Thyroid gland (tissue), 4 donors: ENCODE results near the gene ADAM8. TPM values are rescaled to one million over a fixed set of nuclear protein-coding genes. Genes with fewer than 3 reads are reported as not detected.
"Not testable (repeated sequence)": the region's sequence is repeated elsewhere in the genome, so short reads cannot be mapped to it uniquely, and the experiment has no call there.

Source experiments
- DNase-seq, 2 donors: peaks; one replicate each; pipeline ENCODE4 v3.0.0-alpha.2; 2019
- H3K27ac ChIP-seq, 3 donors: fragments of 200-600 bp; sonication (generic); 1 replicate in 2 of 3; 2 replicates in 1 of 3; pipeline ENCODE4 v1.5.1; 2016 to 2019; ENCODE audit warnings: mild to moderate bottlenecking in 1 of 3, moderate library complexity in 1 of 3
- H3K27me3 ChIP-seq: fragments of 200-600 bp; sonication (generic); one replicate; pipeline ENCODE4 v1.5.1; 2019
- H3K36me3 ChIP-seq, 2 donors: fragments of 200-600 bp; sonication (generic); one replicate each; pipeline ENCODE4 v1.5.1; 2016 to 2019
- H3K4me1 ChIP-seq, 2 donors: fragments of 200-600 bp; sonication (generic); one replicate each; pipeline ENCODE4 v1.5.1; 2017 to 2019
- H3K4me3 ChIP-seq, 3 donors: fragments of 200-600 bp; sonication (generic); replicated peaks in 1 of 3; 1 replicate in 2 of 3; 2 replicates in 1 of 3; pipeline ENCODE4 v1.5.1; 2016; ENCODE audit warnings: mild to moderate bottlenecking in 1 of 3
- H3K9me3 ChIP-seq: fragments of 200-600 bp; sonication (generic); one replicate; pipeline ENCODE4 v1.5.1; 2017
- POLR2A ChIP-seq, 2 donors: fragments of 450-650 bp; IDR thresholded peaks; one replicate each; pipeline ENCODE4 v1.6.1; 2017; ENCODE audit warnings: antibody characterized with exemption in 2 of 2, mild to moderate bottlenecking in 2 of 2, moderate library complexity in 1 of 2
- WGBS, 2 donors: methylation state at CpG; one replicate each; pipeline ENCODE4 v1.1.5; 2017; 5-methylcytosine and 5-hydroxymethylcytosine counted together
- intact Hi-C: fragments of 100-400 bp; cut with DNase I; formaldehyde crosslinking; loops from one replicate; pipeline ENCODE4 v1.15.1; 2023
- total RNA-seq, 4 donors: library from RNA; depleted of rRNA; stranded (reverse); fragments of >200 nt; gene quantifications; one replicate each; pipeline ENCODE4 v1.2.3, GENCODE V29; 2016
- TF ChIP-seq, protein P1 (sequence below), 6 experiments: fragments of 200-600 bp in 3 of 6; fragments of 450-650 bp in 3 of 6; sonication (generic) in 3 of 6; IDR thresholded peaks; one replicate each; pipeline ENCODE4 v1.5.1; 2016 to 2019; ENCODE audit warnings: antibody characterized with exemption in 6 of 6, mild to moderate bottlenecking in 2 of 6, inconsistent platforms in 1 of 6, moderate library complexity in 1 of 6

ADAM8 gene
- total RNA-seq, 4 donors from 2014 or later: 1.6 to 9.8 (median 2.6) TPM

DNA sequence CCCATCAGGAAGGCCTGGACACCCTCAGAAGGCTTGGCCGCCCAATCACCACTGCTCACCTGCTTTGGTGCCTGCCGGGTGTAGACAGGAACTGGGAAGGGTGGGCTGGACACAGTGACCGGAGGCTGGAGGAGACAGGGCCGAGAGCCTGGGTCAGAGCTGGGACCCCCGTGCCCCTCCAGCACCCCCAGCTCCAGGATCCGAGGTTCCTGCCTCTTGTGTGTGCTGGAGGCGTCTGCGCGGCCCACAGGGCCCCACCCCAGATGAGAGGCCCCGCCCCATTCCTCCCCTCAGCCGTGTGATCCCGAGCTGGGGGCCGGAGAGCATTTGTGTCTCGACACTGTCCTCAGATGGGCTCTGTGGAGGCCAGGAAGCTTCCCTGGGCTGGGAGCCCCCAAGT is 9.4 kb downstream of the ADAM8 start:
- Histone ChIP-seq H3K4me1 (peaks cover 0 to 4% of the 10 kb centered on the region in 2 donors), H3K27me3 (no peaks in the 10 kb centered on the region), H3K36me3 (no peaks in the 10 kb centered on the region), H3K4me3 (no peak overlapping the region), H3K9me3 (no peaks in the 10 kb centered on the region), H3K27ac (no peak overlapping the region)
- TF ChIP-seq POLR2A (IDR thresholded peaks at IDR 0.05): no peak
- TF ChIP-seq, protein P1, sequence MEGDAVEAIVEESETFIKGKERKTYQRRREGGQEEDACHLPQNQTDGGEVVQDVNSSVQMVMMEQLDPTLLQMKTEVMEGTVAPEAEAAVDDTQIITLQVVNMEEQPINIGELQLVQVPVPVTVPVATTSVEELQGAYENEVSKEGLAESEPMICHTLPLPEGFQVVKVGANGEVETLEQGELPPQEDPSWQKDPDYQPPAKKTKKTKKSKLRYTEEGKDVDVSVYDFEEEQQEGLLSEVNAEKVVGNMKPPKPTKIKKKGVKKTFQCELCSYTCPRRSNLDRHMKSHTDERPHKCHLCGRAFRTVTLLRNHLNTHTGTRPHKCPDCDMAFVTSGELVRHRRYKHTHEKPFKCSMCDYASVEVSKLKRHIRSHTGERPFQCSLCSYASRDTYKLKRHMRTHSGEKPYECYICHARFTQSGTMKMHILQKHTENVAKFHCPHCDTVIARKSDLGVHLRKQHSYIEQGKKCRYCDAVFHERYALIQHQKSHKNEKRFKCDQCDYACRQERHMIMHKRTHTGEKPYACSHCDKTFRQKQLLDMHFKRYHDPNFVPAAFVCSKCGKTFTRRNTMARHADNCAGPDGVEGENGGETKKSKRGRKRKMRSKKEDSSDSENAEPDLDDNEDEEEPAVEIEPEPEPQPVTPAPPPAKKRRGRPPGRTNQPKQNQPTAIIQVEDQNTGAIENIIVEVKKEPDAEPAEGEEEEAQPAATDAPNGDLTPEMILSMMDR (IDR thresholded peaks at IDR 0.05): no peak
- intact Hi-C loops: no loop called here
- no peak for DNase-seq
- 81 to 90% methylated on average over 2 to 12 of the region's 14 CpGs for WGBS, 2 donors

DNA sequence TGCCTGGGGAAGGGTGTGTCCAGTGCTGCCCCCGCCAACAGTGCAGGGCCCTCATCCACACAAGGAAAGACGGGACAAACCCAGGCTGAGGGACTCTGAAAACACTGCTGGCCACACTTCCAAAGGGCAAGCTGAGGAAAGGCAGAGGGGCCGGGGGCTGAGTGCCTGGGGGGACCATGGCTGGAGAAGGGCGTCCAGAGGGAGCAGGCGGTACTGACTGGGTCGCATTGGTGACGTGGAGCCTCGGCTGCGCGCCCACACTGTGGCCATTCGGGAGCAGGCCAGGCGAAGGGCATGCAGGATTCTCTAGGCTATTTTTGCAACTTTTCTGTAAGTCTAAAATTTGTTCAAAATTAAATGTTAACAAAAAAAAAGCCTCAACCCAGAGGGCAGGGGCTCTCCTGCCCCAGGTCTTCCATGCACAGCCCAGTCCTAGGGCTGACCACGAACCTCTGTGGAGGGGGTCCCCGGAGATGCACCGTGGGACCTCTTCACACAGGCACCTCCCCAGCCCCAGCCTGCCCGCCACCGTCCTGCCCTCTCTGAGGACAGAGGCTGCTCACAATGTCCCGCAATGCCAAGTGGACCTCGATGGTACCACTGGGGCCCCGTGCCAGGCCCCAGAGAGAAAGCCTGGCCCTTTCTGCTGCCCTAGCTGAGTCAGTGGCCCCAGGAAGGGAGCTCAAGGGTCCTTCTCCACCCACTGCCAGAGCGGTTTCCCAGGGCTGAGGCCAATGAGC is 10.4 kb downstream of the ADAM8 start:
- TF ChIP-seq, protein P1 (IDR thresholded peaks at IDR 0.05): no peak
- no peak for TF ChIP-seq POLR2A (IDR thresholded peaks at IDR 0.05)
- intact Hi-C loops: no loop called here

DNA sequence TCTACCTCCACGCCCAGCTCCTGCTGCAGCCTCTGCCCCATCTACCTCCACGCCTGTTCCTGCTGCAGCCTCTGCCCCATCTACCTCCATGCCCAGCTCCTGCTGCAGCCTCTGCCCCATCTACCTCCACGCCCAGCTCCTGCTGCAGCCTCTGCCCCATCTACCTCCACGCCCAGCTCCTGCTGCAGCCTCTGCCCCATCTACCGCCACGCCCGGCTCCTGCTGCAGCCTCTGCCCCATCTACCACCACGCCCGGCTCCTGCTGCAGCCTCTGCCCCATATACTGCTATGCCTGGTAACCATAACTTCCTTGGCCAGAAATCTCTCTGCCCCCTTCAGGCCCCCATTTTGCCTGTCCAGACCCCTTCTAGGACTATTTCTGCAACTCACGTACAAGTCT is 11.6 kb downstream of the ADAM8 start:
- intact Hi-C loops, H3K27me3 ChIP-seq, H3K4me3 ChIP-seq, DNase-seq, H3K36me3 ChIP-seq, H3K27ac ChIP-seq, H3K9me3 ChIP-seq: not testable (repeated sequence)
- peaks cover 4 to 14% of the 10 kb centered on the region in 2 donors for H3K4me1 ChIP-seq
- WGBS, 2 donors: 84% methylated on average over 9 to 10 of the region's 10 CpGs

More for the DNA sequence above, 10.4 kb downstream of the ADAM8 start:
- Histone ChIP-seq H3K4me3 (no peak overlapping the region), H3K9me3 (no peaks in the 10 kb centered on the region), H3K36me3 (no peaks in the 10 kb centered on the region), H3K4me1 (peaks cover 1 to 8% of the 10 kb centered on the region in 2 donors), H3K27ac (no peak overlapping the region), H3K27me3 (no peaks in the 10 kb centered on the region)
- 73 to 93% methylated on average over 18 to 21 of the region's 21 CpGs for WGBS, 2 donors
- DNase-seq: no peak

DNA sequence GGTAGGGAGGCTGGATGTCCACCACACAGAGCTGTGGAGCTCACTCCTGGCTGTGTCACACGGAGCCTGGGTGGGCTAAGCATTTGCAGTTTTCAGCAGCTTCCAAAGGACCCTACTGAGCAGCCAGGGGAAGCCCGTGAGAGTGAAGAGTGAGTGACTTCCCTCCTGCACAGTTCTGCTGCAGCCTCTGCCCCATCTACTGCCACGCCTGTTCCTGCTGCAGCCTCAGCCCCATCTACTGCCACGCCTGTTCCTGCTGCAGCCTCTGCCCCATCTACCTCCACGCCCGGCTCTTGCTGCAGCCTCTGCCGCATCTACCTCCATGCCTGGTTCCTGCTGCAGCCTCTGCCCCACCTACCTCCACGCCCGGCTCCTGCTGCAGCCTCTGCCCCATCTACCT is 12.2 kb downstream of the ADAM8 start:
- WGBS, 2 donors: 74 to 79% methylated on average over 9 of the region's 9 CpGs
- no peaks in the 10 kb centered on the region for H3K36me3 ChIP-seq
- DNase-seq: no peak
- H3K27ac ChIP-seq: no peak overlapping the region
- no peaks in the 10 kb centered on the region for H3K9me3 ChIP-seq
- intact Hi-C loops: loop anchor here (5.0 kb wide), 1 partner anchor 48 kb away; no protein-coding TSS in a partner anchor
- peaks cover 4 to 20% of the 10 kb centered on the region in 2 donors for H3K4me1 ChIP-seq
- TF ChIP-seq, protein P1 (IDR thresholded peaks at IDR 0.05): no peak
- no peak for TF ChIP-seq POLR2A (IDR thresholded peaks at IDR 0.05)
- no peak overlapping the region for H3K4me3 ChIP-seq
- H3K27me3 ChIP-seq: no peaks in the 10 kb centered on the region

DNA sequence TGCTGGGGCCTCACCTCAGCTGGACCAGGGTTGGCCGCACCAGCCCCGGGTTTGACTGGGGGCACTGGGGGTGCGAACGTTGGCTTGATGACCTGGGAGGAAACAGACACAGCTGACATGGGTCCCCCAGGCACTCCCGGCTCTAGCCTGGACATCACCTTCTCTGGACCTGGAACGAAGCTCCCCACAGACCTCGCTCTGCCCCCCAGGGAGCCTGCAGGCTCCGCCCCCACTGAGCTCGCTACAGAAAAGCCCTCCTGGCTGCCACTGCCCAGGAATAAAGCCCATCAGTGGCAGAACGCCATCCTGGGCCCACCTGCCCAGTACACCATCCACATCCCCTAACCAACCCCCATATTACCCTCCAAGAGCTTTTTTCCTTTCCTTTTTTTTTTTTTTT is 13.0 kb downstream of the ADAM8 start:
- Histone ChIP-seq H3K36me3 (no peaks in the 10 kb centered on the region), H3K27me3 (no peaks in the 10 kb centered on the region), H3K4me3 (no peak overlapping the region), H3K4me1 (peaks cover 4 to 24% of the 10 kb centered on the region in 2 donors), H3K27ac (no peak overlapping the region), H3K9me3 (no peaks in the 10 kb centered on the region)
- intact Hi-C loops: loop anchor here (5.0 kb wide), 1 partner anchor 49 kb away; no protein-coding TSS in a partner anchor
- 90 to 91% methylated on average over 6 of the region's 10 CpGs for WGBS, 2 donors
- DNase-seq: no peak
- no peak for TF ChIP-seq POLR2A (IDR thresholded peaks at IDR 0.05)
- TF ChIP-seq, protein P1 (IDR thresholded peaks at IDR 0.05): no peak
